K562 (cell line): ENCODE measurements around the gene ATP5F1D.

Source experiments
- BRF1 ChIP-seq: IDR thresholded peaks from 3 replicates; pipeline ENCODE4 v1.6.1; 2011; ENCODE audit warnings: borderline replicate concordance, mild to moderate bottlenecking; ENCODE audit not compliant: insufficient read length; ENCODE audit errors: extremely low read depth
- CHD1 ChIP-seq: fragments of 200-600 bp; sonication (generic); IDR thresholded peaks from one replicate; pipeline ENCODE4 v1.6.1; 2012; ENCODE audit warnings: mild to moderate bottlenecking, moderate library complexity, low read length, inconsistent platforms
- CREB1 ChIP-seq, 2 experiments: sonication (generic) in 1 of 2; formaldehyde crosslinking in 1 of 2; IDR thresholded peaks; 2 replicates each; pipeline versions ENCODE4 v1.6.1 to v1.8.0; 2012 to 2022; ENCODE audit warnings: inconsistent platforms in 1 of 2, mild to moderate bottlenecking in 1 of 2, missing genetic modification reagents in 1 of 2, moderate library complexity in 1 of 2
- FUS ChIP-seq: fragments of 200-400 bp; formaldehyde crosslinking; optimal IDR thresholded peaks from 2 replicates; pipeline ENCODE3; 2017; ENCODE audit warnings: low read depth, low read length
- GATAD2A ChIP-seq: fragments of 450-650 bp; IDR thresholded peaks from 2 replicates; pipeline ENCODE4 v1.6.1; 2017
- JUND ChIP-seq, 2 experiments: IDR thresholded peaks; 2 replicates in 1 of 2; 3 replicates in 1 of 2; pipeline ENCODE4 v1.6.1; 2011; ENCODE audit warnings: borderline replicate concordance in 2 of 2, low read depth in 2 of 2, low read length in 2 of 2, improper control_type of control experiment in 1 of 2, missing biosample characterization in 1 of 2, missing genetic modification characterization in 1 of 2, missing genetic modification reagents in 1 of 2
- KAT7 ChIP-seq: sonication (generic); formaldehyde crosslinking; IDR thresholded peaks from 2 replicates; pipeline ENCODE4 v1.8.0; 2022; ENCODE audit warnings: missing genetic modification reagents, mild to moderate bottlenecking, borderline replicate concordance
- MEF2A ChIP-seq: IDR thresholded peaks from 2 replicates; pipeline ENCODE4 v1.6.1; 2011; ENCODE audit warnings: low read depth, mild to moderate bottlenecking, low read length, moderate library complexity; ENCODE audit not compliant: control insufficient read depth
- NR2C2 ChIP-seq, 2 experiments: fragments of 200-800 bp in 1 of 2; sonication (Bioruptor generic) in 1 of 2; sonication (generic) in 1 of 2; formaldehyde crosslinking in 1 of 2; IDR thresholded peaks; 2 replicates each; pipeline versions ENCODE4 v1.6.1 to v1.8.0; 2016 to 2022; ENCODE audit warnings: mild to moderate bottlenecking in 1 of 2, missing compliant biosample characterization in 1 of 2, missing genetic modification characterization in 1 of 2, missing genetic modification reagents in 1 of 2
- RBM22 ChIP-seq: fragments of 200-400 bp; formaldehyde crosslinking; IDR thresholded peaks from 2 replicates; pipeline ENCODE4 v1.6.1; 2018; ENCODE audit warnings: low read length, low read depth; ENCODE audit not compliant: poor library complexity, severe bottlenecking
- RBM25 ChIP-seq: fragments of 200-400 bp; formaldehyde crosslinking; IDR thresholded peaks from 2 replicates; pipeline ENCODE4 v1.6.1; 2018; ENCODE audit warnings: low read length, low read depth, moderate library complexity; ENCODE audit not compliant: severe bottlenecking
- THRAP3 ChIP-seq: fragments of 450-650 bp; IDR thresholded peaks from 2 replicates; pipeline ENCODE4 v1.6.1; 2016; ENCODE audit warnings: mild to moderate bottlenecking, inconsistent platforms, borderline replicate concordance

DNA sequence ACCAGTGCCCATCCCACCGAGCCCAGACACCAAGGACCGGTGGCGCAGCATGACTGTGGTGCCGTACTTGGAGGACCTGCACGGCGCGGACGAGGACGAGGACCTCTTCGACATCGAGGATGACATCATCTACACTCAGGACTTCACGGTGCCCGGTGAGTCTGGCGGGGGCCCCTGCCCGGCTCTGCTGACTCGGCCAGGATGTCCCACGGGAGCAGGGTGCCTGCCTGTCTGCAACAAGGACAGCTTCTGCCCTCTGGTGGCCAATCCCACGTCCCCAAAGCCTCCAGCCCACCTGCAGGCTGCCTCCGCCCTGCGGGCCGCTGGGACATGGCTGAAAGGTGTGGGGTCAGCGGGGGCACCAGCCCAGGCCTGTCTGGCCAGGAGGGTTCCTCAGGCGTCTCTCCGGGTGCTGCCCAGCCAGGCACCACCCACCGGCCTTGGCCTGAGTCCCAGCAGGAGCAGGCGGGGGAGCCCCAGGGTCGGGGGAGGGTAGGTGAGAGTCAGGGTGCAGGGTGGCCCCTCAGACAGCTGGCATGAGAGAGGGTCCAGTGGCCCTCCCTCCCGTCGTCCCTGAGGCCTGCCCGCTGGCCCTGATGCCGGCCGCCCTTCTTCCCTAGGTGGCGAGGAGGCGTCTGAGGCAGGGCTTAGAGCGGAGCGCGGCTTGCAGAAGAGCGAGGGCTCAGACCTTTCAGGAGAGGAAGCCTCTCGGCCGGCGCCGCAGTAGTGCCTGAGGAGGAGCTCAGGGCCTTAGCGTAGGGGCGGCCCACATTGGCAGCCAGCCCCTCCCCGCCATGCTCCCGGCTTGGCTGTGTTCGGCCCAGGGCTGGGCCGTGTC lies 18.3 kb upstream of the ATP5F1D start:
- no peak for TF ChIP-seq CREB1 (IDR thresholded peaks at IDR 0.05)
- no peak for TF ChIP-seq CREB1 (CRISPR knock-in tag; IDR thresholded peaks at IDR 0.05)
- no peak for TF ChIP-seq JUND (IDR thresholded peaks at IDR 0.05; ENCODE audit: borderline replicate concordance, low read depth, low read length)
- TF ChIP-seq JUND (tag; IDR thresholded peaks at IDR 0.05; ENCODE audit: borderline replicate concordance, low read depth, low read length), result no peak
- TF ChIP-seq THRAP3, result no peak
- TF ChIP-seq RBM22, result no peak
- no peak for TF ChIP-seq MEF2A
- no peak for TF ChIP-seq RBM25
- TF ChIP-seq KAT7 (CRISPR knock-in tag), result no peak
- no peak for TF ChIP-seq NR2C2 (CRISPR knock-in tag; IDR thresholded peaks at IDR 0.05)
- no peak for TF ChIP-seq NR2C2 (tag; IDR thresholded peaks at IDR 0.05)
- no peak for TF ChIP-seq GATAD2A
- no peak for TF ChIP-seq BRF1
- TF ChIP-seq CHD1, result no peak
- no peak for TF ChIP-seq FUS
